ENCODE results near the gene MCU.

GRCh38 chr10:72679838-72680241 is 12.1 kb upstream of the MCU start:
- TF ChIP-seq POLR2A (IDR thresholded peaks at IDR 0.05; ENCODE audit: low read length) (no peak), GATA1 (IDR thresholded peaks at IDR 0.05; ENCODE audit: low read depth, low read length) (no peak)
